Upper lobe of right lung (tissue), 1 donor: ENCODE measurements around the gene LASP1NB.
A peak's percentile ranks its signal among the peaks of the same experiment; 100 is the strongest.

Source experiments
- ATAC-seq: fragments of 200-7000 bp; cut with Tn5 transposase; one replicate; pipeline ENCODE4 v1.9.1; 2020; ENCODE audit warnings: mild to moderate bottlenecking, moderate library complexity
- DNase-seq: peaks from one replicate; pipeline ENCODE4 v3.0.0-alpha.2; 2020
- H3K27ac ChIP-seq: fragments of 200-600 bp; one replicate; pipeline ENCODE4 v1.8.0; 2022
- H3K27me3 ChIP-seq: fragments of 200-600 bp; one replicate; pipeline ENCODE4 v1.8.0; 2022; ENCODE audit warnings: mild to moderate bottlenecking
- H3K36me3 ChIP-seq: fragments of 200-600 bp; one replicate; pipeline ENCODE4 v1.8.0; 2022
- H3K4me1 ChIP-seq: fragments of 200-600 bp; one replicate; pipeline ENCODE4 v1.8.0; 2022
- H3K4me3 ChIP-seq: fragments of 200-600 bp; one replicate; pipeline ENCODE4 v1.8.0; 2022; ENCODE audit warnings: mild to moderate bottlenecking
- H3K9me3 ChIP-seq: fragments of 200-600 bp; one replicate; pipeline ENCODE4 v1.8.0; 2022
- intact Hi-C: fragments of 100-400 bp; cut with DNase I; formaldehyde crosslinking; loops from one replicate; pipeline ENCODE4 v1.11.0; 2022
- TF ChIP-seq, protein P1 (sequence below): fragments of 200-600 bp; IDR thresholded peaks from one replicate; pipeline ENCODE4 v1.8.0; 2022; ENCODE audit warnings: antibody characterized with exemption
- donor health status: DM: no; HTN: yes; CAD: no; lungs with severe emphysema.

The LASP1NB gene

DNA sequence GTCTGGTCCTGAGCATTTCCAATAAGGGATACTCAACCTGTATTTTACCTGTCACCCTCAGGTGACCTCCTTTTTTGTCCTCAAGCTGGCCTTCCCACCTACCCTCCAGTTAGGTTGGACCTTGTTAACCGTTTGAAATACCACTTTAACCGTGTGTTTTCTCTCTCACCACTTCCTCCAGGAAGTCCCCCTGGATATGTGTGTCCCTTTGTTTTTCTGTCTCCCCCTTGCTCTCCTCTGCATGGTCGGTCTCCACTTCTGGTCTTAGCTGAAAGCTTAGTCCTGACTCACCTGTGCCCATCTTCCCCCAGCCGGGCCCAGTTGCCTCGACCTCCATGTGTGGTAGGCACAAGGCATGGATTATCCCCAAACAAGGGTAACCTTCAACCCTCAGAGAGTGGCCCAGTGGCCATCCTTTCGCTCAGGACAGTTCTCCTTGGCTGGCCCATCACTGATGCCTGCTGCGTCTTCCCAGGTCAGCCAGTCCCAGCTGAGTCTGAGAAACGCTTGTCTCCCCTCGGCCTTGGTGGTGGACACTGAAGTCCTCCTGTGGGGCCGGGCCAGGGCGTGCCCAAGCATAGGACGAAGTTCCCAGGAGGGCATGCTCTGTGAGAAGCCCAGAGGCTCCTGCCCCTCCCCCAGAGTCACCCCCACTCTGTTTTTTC is 35.5 kb upstream of the LASP1NB start:
- DNase-seq (no peak), ATAC-seq (no peak)
- TF ChIP-seq, protein P1, sequence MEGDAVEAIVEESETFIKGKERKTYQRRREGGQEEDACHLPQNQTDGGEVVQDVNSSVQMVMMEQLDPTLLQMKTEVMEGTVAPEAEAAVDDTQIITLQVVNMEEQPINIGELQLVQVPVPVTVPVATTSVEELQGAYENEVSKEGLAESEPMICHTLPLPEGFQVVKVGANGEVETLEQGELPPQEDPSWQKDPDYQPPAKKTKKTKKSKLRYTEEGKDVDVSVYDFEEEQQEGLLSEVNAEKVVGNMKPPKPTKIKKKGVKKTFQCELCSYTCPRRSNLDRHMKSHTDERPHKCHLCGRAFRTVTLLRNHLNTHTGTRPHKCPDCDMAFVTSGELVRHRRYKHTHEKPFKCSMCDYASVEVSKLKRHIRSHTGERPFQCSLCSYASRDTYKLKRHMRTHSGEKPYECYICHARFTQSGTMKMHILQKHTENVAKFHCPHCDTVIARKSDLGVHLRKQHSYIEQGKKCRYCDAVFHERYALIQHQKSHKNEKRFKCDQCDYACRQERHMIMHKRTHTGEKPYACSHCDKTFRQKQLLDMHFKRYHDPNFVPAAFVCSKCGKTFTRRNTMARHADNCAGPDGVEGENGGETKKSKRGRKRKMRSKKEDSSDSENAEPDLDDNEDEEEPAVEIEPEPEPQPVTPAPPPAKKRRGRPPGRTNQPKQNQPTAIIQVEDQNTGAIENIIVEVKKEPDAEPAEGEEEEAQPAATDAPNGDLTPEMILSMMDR: no peak
- Histone ChIP-seq H3K4me1 (peaks cover 42% of the 10 kb centered on the region), H3K36me3 (peaks cover 80% of the 10 kb centered on the region), H3K27ac (no peak overlapping the region), H3K4me3 (no peak overlapping the region), H3K27me3 (no peaks in the 10 kb centered on the region), H3K9me3 (no peaks in the 10 kb centered on the region)
- intact Hi-C loops: no loop called here

DNA sequence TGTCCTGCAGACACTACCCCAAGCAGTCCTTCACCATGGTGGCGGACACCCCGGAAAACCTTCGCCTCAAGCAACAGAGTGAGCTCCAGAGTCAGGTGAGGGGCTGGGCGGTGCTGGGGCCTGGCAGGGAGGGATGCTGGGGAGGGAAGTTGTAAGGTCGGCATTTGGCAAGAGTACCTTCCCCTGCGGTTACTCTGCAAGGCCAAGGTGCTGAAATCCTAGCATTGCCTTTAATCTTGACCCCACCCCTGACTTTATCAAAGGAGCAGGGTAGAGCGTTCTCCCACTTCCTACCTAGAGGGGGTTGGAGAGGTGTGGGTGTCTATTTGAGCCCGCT is 35.0 kb upstream of the LASP1NB start:
- TF ChIP-seq, protein P1: no peak
- DNase-seq (no peak), ATAC-seq (no peak)
- H3K36me3 ChIP-seq: peaks cover 80% of the 10 kb centered on the region
- H3K9me3 ChIP-seq: no peaks in the 10 kb centered on the region
- peaks cover 41% of the 10 kb centered on the region for H3K4me1 ChIP-seq
- intact Hi-C loops: no loop called here
- H3K27me3 ChIP-seq: no peaks in the 10 kb centered on the region
- H3K27ac ChIP-seq: no peak overlapping the region
- H3K4me3 ChIP-seq: no peak overlapping the region

DNA sequence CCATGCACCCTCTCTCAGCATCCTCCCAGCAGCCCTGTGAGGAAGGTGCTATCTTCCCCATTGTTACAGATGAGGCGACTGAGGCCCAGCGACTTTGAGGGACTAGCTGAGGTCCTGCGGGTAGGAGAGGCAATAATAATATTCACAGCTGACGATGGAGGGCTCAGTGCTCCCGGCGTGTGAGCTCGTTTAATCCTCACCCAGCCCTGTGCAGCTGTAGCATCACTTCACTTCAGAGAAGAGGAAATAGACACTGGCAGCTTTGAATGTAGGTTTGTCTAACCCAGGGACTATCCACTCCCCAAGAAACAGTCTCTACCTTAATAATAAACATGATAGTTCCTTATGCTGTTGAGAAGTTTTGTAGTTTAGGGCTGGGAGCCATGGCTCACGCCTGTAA is 34.0 kb upstream of the LASP1NB start:
- peaks cover 79% of the 10 kb centered on the region for H3K36me3 ChIP-seq
- peaks cover 38% of the 10 kb centered on the region for H3K4me1 ChIP-seq
- H3K4me3 ChIP-seq: no peak overlapping the region
- H3K27me3 ChIP-seq: no peaks in the 10 kb centered on the region
- ATAC-seq: no peak
- DNase-seq: no peak
- TF ChIP-seq, protein P1: no peak
- H3K27ac ChIP-seq: peak overlapping the region; percentile 6
- intact Hi-C loops: no loop called here
- H3K9me3 ChIP-seq: no peaks in the 10 kb centered on the region

DNA sequence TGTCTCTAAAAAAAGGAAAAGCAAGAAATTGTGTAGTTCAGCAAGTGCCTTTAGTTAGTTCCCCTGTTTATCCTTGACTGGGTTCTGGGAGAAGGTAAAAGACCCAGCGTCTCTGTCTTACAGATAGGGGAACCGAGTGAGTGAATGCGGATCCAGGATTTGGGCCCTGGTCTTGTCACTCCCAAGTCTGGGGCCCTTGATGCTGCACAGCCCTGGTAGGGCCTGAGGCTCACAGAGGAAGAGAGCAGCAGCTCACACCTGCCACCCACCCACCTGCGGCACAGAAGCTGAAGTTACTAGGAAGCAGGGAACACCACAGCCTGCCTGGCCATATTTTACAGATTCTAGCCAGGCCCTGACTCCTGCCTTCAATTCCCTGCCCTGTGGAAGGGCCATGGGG is 33.3 kb upstream of the LASP1NB start:
- ATAC-seq: no peak
- peaks cover 45% of the 10 kb centered on the region for H3K4me1 ChIP-seq

DNA sequence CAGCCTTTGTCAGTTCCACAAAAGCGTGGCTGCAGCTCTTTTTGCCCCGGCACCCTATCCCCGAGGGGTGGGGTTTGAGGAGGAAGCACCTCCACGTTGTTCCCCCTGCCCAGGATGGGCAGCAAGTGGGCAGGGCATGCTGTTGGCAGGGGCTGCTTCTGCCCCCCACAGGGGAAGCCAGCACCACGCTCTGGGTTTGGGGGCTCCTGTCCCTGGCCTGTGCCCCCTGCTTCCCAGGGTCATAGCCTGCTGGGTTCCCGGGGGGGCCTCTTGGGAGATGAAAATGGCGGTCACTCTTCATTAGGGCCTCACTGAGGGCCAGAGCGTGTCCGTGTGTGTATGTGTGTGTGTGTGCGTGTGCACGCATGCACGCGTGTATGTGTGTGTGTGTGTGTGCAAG is 32.8 kb upstream of the LASP1NB start:
- DNase-seq (no peak), ATAC-seq (no peak)
- no peaks in the 10 kb centered on the region for H3K27me3 ChIP-seq
- no peak overlapping the region for H3K27ac ChIP-seq
- no peaks in the 10 kb centered on the region for H3K9me3 ChIP-seq
- peaks cover 50% of the 10 kb centered on the region for H3K4me1 ChIP-seq
- peaks cover 76% of the 10 kb centered on the region for H3K36me3 ChIP-seq
- intact Hi-C loops: no loop called here
- TF ChIP-seq, protein P1: no peak
- H3K4me3 ChIP-seq: no peak overlapping the region

More for the DNA sequence above, 33.3 kb upstream of the LASP1NB start:
- TF ChIP-seq, protein P1: no peak
- no peak for DNase-seq
- H3K36me3 ChIP-seq: peaks cover 76% of the 10 kb centered on the region
- H3K27ac ChIP-seq: no peak overlapping the region
- H3K9me3 ChIP-seq: no peaks in the 10 kb centered on the region
- H3K4me3 ChIP-seq: no peak overlapping the region
- H3K27me3 ChIP-seq: no peaks in the 10 kb centered on the region
- intact Hi-C loops: no loop called here

DNA sequence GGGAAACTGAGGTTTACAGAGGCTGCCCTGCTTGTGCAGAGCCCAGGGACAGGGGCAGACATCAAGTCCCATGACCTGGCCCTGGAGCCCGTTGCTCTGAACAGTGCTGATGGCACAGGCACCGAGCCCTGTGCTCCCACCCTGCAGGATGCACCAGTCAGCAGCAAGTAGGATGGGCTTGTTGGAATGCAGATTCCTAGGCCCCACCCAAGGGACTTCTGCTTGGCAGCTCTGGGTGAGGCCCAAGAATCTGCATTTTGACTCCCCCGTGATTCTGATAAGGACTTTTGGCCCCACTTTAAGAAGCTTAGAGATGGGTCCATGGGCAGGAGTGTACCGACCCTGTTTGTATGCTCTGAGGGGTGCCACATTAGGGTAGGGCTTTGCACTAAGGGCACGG is 32.3 kb upstream of the LASP1NB start:
- peaks cover 55% of the 10 kb centered on the region for H3K4me1 ChIP-seq
- TF ChIP-seq, protein P1: no peak
- ATAC-seq (no peak), DNase-seq (no peak)
- H3K9me3 ChIP-seq: no peaks in the 10 kb centered on the region
- intact Hi-C loops: no loop called here
- peak overlapping the region; percentile 59 for H3K27ac ChIP-seq
- no peaks in the 10 kb centered on the region for H3K27me3 ChIP-seq
- H3K36me3 ChIP-seq: peaks cover 76% of the 10 kb centered on the region
- no peak overlapping the region for H3K4me3 ChIP-seq
